Central memory CD4-positive, alpha-beta T cell (primary cell): ENCODE measurements around the gene CYP8B1.

Experiments
- DNase-seq: peaks from one replicate; pipeline ENCODE4 v3.0.0; 2022
- total RNA-seq, 3 experiments: gene quantifications; one replicate each; lab custom pipeline; 2026; lab: John Stamatoyannopoulos, UW

Gene CYP8B1, protein sequence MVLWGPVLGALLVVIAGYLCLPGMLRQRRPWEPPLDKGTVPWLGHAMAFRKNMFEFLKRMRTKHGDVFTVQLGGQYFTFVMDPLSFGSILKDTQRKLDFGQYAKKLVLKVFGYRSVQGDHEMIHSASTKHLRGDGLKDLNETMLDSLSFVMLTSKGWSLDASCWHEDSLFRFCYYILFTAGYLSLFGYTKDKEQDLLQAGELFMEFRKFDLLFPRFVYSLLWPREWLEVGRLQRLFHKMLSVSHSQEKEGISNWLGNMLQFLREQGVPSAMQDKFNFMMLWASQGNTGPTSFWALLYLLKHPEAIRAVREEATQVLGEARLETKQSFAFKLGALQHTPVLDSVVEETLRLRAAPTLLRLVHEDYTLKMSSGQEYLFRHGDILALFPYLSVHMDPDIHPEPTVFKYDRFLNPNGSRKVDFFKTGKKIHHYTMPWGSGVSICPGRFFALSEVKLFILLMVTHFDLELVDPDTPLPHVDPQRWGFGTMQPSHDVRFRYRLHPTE
- 0 reads per million in 3 experiments for total RNA-seq

- DNase-seq: no peak
Observed at GRCh38 chr3:42875325-42876151, at the start of gene CYP8B1. Gene CYP8B1, minus strand, starts transcription at chr3:42875879. Its CDS starts 63 bp downstream, at chr3:42875816.

DNA sequence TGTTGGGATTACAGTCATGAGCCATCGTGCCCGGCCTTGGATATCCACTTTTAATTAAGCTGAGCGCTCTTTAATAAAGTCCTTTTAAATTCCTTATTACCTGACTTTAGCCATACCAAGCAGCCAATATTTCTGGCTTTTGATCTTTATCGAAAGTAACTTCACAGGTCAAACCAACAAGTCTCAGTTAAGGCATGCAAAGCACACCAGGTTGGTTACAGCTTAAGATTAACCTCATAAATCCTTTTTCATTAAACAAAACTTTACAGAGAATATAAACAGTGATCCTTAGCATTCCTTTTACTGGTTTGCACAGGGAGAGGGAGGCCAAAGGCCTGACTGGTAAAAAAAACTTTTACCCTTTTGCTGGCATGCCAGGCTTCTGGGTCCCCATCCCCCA is 47.9 kb upstream of the CYP8B1 start:
- DNase-seq: no peak

GRCh38 chr3:42914771-42915515 is 39.3 kb upstream of the CYP8B1 start:
- no peak for DNase-seq

DNA sequence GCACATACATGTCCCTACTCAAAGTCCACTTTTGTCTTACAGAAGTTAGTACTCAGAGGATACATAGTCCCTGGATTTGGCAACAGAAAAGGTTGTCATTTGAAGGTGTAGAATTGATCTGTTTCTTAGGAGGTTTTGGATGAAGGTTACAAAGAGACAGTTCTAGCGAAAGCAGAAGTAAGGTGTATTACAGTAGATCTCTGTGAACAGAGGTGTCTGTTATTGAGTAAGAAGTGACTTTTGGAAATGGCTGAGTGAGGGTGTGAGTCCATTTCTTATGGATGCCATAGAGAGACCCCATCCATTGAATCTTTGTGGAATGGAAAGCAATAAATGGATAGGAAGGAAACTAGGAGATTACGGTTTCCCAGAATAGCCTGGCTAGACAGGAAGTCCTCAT is 35.9 kb upstream of the CYP8B1 start:
- no peak for DNase-seq

GRCh38 chr3:42908675-42909074 is 33.0 kb upstream of the CYP8B1 start:
- DNase-seq: no peak

DNA sequence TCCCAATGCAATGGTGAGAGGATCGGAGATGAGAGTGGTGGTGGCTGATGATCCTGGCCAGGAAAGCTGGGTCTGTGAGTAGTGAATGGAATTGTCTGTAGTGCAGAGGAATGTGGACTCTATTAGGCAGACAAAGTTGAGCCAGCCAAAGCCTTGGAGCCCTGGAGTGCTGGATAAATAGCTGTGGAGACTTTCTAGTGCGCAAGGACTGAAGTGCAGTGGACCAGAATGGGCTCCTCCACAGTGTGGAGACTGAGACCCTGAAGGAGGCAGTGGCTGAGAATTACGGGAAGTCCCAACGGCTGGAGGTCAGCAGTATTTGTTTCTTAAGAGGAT is 31.1 kb upstream of the CYP8B1 start:
- DNase-seq: no peak

GRCh38 chr3:42906070-42906847 is 30.6 kb upstream of the CYP8B1 start, which contains the start of gene ZNF662:
Gene ZNF662, plus strand, starts transcription at chr3:42906142. Its CDS starts 1,973 bp downstream, at chr3:42908115.
- no peak for DNase-seq

DNA sequence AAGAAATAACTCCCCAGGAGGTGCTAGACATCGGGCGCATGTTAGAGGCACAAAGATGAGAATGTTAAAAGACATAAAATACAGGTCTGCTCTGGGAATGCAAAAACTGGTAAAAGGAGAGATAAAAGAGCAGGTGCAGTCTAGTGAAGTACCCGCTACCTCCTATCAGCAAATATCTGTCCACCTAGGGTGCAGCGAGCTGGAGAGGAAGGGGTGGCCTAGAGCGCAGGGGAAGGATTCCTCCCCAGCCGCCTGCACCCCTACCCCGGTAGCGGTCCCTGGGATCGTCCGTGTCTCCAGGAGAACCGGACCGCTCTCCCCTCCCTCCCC is 30.0 kb upstream of the CYP8B1 start:
- DNase-seq: no peak

DNA sequence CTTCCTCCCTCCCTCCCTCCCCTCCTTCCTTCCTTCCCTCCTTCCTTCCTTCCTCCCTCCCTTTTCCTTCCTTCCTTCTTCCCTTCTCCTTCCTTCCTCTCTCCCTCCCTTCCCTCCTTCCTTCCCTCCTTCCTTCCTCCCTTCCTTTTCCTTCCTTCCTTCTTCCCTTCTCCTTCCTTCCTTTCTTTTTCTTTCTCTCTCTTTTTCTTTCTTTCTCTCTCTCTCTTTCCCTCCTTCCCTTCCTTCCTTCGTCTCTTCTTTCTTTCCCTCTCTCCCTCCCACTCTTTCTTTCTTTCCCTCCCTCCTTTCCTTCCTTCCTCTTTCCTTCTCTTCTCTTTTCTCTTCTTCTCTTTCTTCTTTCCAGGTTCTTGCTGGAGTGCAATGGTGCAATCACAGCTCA is 28.4 kb upstream of the CYP8B1 start:
- no peak for DNase-seq

GRCh38 chr3:42902257-42902656 is 26.6 kb upstream of the CYP8B1 start:
- no peak for DNase-seq

DNA sequence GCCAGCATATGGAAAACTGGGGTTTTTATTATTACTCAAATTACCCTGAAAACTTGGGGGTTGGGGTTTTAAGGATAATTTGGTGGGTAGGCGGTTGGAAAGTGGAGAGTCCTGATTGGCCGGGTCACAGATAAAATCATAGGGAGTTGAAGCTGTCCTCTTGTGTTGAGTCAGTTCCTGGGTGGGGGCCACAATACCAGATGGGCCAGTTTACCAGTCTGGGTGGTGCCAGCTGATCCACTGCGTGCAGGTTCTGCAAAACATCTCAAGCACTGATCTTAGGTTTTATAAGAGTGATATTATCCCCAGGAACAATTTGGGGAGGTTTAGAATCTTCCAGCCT is 25.4 kb upstream of the CYP8B1 start:
- DNase-seq: no peak

- DNase-seq: no peak
Observed at GRCh38 chr3:42900226-42901072, 24.8 kb upstream of the CYP8B1 start.

DNA sequence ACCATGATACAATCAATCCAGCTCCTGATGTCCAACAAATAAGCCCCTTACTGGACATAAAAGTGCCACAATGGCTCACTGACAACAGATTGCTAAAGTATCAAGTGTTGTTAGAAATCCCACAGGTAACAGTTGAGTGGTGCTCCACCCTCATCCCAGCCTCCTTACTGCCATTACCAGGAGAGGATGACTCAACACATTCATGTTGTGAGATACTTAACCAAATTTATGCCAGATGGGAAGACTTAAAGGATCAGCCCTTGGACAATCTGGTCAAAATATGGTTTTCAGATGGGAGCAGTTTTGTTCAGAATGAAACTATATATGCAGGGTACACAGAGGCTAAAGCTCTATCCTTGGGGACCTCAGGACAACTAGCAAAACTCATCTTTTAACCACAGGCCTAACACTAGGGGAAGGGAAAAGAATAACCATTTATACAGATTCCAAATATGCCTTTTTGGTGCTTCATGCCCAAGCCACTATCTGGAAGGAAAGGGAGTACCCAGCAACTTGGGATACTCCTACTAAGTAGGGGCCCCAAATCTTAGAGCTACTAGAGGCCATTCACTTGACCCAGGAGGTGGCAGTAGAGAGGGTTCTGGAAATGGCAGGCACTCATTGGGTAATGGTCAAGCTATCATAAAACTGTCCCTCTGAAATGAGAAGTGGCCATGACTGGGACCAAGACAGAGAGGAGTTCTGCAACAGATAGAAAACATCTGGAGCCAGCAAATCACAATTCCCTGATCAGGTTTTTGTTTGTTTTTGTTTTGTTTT is 23.4 kb upstream of the CYP8B1 start:
- no peak for DNase-seq

DNA sequence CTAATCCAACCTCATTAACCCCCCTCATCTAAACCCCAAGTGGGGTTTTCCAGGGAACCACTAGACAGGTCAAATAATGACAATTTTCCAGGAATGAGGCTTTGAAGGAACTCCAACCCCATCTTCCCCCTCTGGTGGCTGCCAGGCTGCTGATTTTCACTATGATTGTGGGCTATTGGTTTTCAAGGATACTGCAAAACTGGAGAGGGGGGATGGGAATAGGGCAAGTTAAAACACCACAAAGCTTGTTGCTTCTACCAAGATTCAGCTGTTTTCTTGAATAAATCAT is 19.8 kb upstream of the CYP8B1 start:
- DNase-seq: no peak

DNA sequence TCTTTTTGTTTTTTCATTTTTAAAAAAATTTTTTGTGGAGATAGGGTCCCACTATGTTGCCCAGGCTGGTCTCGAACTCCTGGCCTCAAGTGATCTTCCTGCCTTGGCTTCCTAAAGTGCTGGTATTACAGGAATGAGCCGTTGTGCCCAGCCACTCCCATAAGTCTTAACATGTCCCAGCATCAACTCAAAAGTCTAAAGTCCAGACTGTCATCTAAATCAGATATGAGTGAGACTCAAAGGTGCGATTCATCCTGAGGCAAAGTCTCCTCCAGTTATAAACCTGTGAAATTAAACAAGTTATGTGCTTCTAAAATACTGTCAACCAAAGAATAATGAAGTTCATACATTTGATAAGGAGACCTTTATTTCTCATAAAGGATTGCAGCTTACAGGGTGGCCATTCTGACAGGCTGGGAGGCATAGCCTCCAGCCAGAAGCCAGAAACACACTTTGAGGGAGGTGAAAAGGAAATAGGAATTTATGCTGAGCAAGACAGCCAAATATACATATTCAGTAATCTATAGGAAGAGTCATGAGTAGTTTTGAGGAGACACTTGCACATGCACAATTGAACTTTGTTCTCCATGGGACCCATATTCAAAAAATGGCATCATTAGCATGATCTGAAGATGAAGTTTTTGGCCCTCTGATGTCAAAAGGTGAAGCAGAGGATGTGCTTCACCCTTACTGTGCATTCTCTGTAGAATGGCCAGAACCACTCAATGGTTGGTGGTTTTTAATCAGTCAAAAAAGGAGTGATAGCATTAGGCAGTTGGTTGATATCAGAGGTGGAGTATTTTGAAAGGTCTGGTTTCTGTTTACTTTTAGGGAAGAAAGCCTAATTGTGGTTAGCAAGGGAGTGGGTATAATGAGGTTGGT is 19.3 kb upstream of the CYP8B1 start:
- DNase-seq: no peak

- DNase-seq: no peak
Observed at GRCh38 chr3:42892807-42893206, 17.1 kb upstream of the CYP8B1 start.

DNA sequence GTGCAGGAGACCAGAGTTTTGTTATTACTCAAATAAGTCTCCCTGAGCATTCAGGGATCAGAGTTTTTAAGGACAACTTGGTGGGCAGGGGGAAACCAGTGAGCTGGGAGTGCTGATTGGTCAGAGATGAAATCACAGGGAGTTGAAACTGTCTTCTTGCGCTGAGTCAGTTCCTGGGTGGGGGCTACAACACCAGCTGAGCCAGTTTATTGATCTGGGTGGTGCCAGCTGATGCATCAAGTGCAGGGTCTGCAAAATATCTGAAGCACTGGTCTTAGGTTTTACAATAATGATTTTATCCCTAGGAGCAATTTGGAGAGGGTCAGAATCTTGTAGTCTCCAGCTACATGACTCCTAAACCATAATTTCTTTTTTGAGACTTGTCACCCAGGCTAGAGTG is 16.5 kb upstream of the CYP8B1 start:
- no peak for DNase-seq

GRCh38 chr3:42891042-42891441 is 15.4 kb upstream of the CYP8B1 start:
- no peak for DNase-seq

GRCh38 chr3:42887084-42887483 is 11.4 kb upstream of the CYP8B1 start:
- no peak for DNase-seq

- DNase-seq: no peak
Observed at GRCh38 chr3:42886294-42886822, 10.7 kb upstream of the CYP8B1 start.
